Activated CD4-positive, alpha-beta memory T cell treated with anti-CD3 and anti-CD28 coated beads, Interleukin-2, amount 10 ng/mL, durations not matched to agents 7 days and 5 days (primary cell): Measurements from ENCODE around the gene CACNA1C. TPM values are rescaled to one million over a fixed set of nuclear protein-coding genes. Genes with fewer than 3 reads are reported as not detected.
A peak's percentile ranks its signal among the peaks of the same experiment; 100 is the strongest.
"Not testable (repeated sequence)": the region's sequence is repeated elsewhere in the genome, so short reads cannot be mapped to it uniquely, and the experiment has no call there.

Source experiments
- CTCF ChIA-PET: fragments of 350-600 bp; sonication (Branson Sonifier 250); formaldehyde crosslinking; loops from one replicate; lab custom pipeline; 2021; ENCODE audit warnings: antibody characterized with exemption, inconsistent platforms; lab: Charles Lee
- POLR2A ChIA-PET: fragments of 350-600 bp; sonication (Branson Sonifier 250); formaldehyde crosslinking; loops from one replicate; lab custom pipeline; 2021; ENCODE audit warnings: antibody characterized with exemption; lab: Charles Lee
- DNase-seq: peaks from one replicate; pipeline ENCODE4 v3.0.0-alpha.2; 2020
- H3K27ac Mint-ChIP-seq: one replicate; pipeline ENCODE4 v1.8.0; 2021; ENCODE audit warnings: mild to moderate bottlenecking, mixed read lengths
- H3K27me3 Mint-ChIP-seq: one replicate; pipeline ENCODE4 v1.8.0; 2021; ENCODE audit warnings: mixed read lengths
- H3K36me3 Mint-ChIP-seq: one replicate; pipeline ENCODE4 v1.8.0; 2021; ENCODE audit warnings: low read depth, mixed read lengths
- H3K4me1 Mint-ChIP-seq: one replicate; pipeline ENCODE4 v1.8.0; 2021; ENCODE audit warnings: mixed read lengths
- H3K4me3 Mint-ChIP-seq: one replicate; pipeline ENCODE4 v1.8.0; 2021; ENCODE audit warnings: mild to moderate bottlenecking, mixed read lengths
- H3K9me3 Mint-ChIP-seq: one replicate; pipeline ENCODE4 v1.8.0; 2021; ENCODE audit warnings: mixed read lengths
- total RNA-seq, 2 experiments: library from RNA; stranded (reverse); gene quantifications; one replicate each; pipeline ENCODE4 v1.2.3, GENCODE V29; 2021

The CACNA1C gene
- total RNA-seq, 2 experiments from 2014 or later, result 0.30 TPM

DNA sequence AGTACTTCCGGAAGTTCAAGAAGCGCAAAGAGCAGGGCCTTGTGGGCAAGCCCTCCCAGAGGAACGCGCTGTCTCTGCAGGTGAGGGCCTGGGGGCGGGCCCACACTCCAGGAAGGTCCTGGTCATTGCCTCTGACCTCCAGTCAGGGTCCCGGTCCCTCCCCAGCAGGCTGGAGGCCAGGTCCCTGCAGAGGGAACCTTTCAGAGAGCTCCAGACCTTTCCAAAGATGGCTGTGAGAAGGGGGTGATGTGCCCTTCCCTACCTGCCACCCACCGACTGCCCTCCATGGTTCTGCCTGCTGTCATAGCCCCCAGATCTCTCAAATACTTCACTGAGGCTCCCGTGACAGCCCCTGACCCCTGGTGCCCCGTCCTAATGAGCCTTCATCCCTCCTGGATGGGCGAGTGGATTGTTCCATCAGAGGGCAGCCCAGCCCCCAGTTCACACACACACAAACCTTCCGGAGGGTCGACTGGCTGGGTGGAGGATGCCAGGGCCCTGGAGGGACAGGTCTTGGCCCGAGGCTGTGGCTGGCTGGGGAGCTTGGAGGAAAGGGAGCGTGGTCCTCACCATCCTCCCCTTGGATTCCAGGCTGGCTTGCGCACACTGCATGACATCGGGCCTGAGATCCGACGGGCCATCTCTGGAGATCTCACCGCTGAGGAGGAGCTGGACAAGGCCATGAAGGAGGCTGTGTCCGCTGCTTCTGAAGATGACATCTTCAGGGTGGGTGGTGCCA lies 624.5 kb downstream of the CACNA1C start:
- H3K27me3 Mint-ChIP-seq, result no peaks in the 10 kb centered on the region
- peak; percentile 11 for DNase-seq
- H3K36me3 Mint-ChIP-seq, result no peaks in the 10 kb centered on the region
- ChIA-PET POLR2A (no interaction called here), CTCF (interaction anchor here (1.4 kb wide), 1 partner anchor 14 kb away, joined by 3 read pairs; no protein-coding TSS in a partner anchor)
- no peak overlapping the region for H3K4me3 Mint-ChIP-seq
- H3K9me3 Mint-ChIP-seq, result no peaks in the 10 kb centered on the region
- H3K4me1 Mint-ChIP-seq, result no peaks in the 10 kb centered on the region
- H3K27ac Mint-ChIP-seq, result no peak overlapping the region

GRCh38 chr12:2678426-2678825 lies 625.6 kb downstream of the CACNA1C start:
- ChIA-PET CTCF (interaction anchor here (1.1 to 1.4 kb wide), 2 partner anchors 13 to 128 kb away, joined by 3 read pairs; no protein-coding TSS in a partner anchor), POLR2A (no interaction called here)
- Mint-ChIP-seq H3K27me3 (no peaks in the 10 kb centered on the region), H3K4me1 (peaks cover 8% of the 10 kb centered on the region), H3K27ac (no peak overlapping the region), H3K36me3 (peaks cover 2% of the 10 kb centered on the region), H3K9me3 (peaks cover 2% of the 10 kb centered on the region), H3K4me3 (no peak overlapping the region)
- DNase-seq, result peak; percentile 5

DNA sequence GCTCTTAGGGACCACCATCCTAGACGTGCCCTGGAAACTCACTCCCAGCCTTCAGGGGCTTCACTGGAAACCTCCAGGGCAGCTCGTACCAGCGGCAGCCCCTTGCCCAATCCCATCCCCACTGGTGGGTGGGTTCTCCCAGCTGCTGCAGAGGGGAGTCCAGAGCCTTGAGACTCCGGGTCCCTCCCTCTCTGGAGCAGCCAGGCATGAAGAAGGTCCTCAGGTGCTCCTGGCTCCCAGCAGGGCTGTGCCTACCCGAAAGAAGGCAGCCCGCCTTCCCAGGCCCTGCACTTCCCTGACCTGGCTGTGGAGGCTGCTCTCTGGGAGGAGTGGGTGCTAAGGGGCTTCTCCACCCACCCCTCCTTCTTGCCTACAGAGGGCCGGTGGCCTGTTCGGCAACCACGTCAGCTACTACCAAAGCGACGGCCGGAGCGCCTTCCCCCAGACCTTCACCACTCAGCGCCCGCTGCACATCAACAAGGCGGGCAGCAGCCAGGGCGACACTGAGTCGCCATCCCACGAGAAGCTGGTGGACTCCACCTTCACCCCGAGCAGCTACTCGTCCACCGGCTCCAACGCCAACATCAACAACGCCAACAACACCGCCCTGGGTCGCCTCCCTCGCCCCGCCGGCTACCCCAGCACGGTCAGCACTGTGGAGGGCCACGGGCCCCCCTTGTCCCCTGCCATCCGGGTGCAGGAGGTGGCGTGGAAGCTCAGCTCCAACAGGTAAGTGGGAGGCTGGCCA lies 626.5 kb downstream of the CACNA1C start:
- peaks cover 2% of the 10 kb centered on the region for H3K9me3 Mint-ChIP-seq
- ChIA-PET POLR2A (no interaction called here), CTCF (interaction anchor here (1.1 kb wide), 1 partner anchor 127 kb away, joined by 3 read pairs; no protein-coding TSS in a partner anchor)
- H3K4me3 Mint-ChIP-seq, result no peak overlapping the region
- peaks cover 2% of the 10 kb centered on the region for H3K36me3 Mint-ChIP-seq
- no peak overlapping the region for H3K27ac Mint-ChIP-seq
- no peaks in the 10 kb centered on the region for H3K27me3 Mint-ChIP-seq
- peak; percentile 5 for DNase-seq
- peaks cover 11% of the 10 kb centered on the region for H3K4me1 Mint-ChIP-seq

- Mint-ChIP-seq H3K27ac (no peak overlapping the region), H3K9me3 (peaks cover 2% of the 10 kb centered on the region), H3K36me3 (peaks cover 2% of the 10 kb centered on the region), H3K4me3 (no peak overlapping the region), H3K4me1 (peaks cover 11% of the 10 kb centered on the region), H3K27me3 (no peaks in the 10 kb centered on the region)
- ChIA-PET POLR2A (no interaction called here), CTCF (interaction anchor here (5.3 kb wide), 1 partner anchor 104 kb away, joined by 54 read pairs; no protein-coding TSS in a partner anchor)
- DNase-seq, result no peak
These were observed 627.3 kb downstream of the CACNA1C start for GRCh38 chr12:2679816-2680675.

DNA sequence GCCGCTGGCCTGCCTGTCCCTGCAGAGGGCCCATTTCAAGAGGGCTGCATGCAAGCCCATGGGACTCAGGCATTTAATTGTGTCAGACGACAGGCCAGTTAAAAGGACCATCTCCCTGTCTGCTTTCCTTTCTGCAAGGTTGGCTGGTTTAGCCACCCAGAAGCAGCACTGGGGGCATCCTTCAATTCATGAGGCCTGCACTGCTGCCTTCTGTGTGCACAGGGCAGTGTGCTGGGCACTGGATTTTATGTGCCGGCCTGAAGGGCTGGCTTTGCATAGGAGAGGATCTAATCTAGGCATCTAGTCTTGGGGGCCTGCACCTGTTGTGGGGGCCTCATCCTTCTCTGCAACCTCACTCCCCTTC lies 627.9 kb downstream of the CACNA1C start:
- H3K36me3 Mint-ChIP-seq, result peaks cover 2% of the 10 kb centered on the region
- H3K4me1 Mint-ChIP-seq, result peaks cover 11% of the 10 kb centered on the region
- H3K9me3 Mint-ChIP-seq, result peaks cover 2% of the 10 kb centered on the region
- no peak overlapping the region for H3K4me3 Mint-ChIP-seq
- ChIA-PET CTCF (interaction anchor here (5.3 kb wide), 1 partner anchor 104 kb away, joined by 54 read pairs; no protein-coding TSS in a partner anchor), POLR2A (interaction anchor here (2.8 kb wide), 1 partner anchor 11 kb away, joined by 20 read pairs; no protein-coding TSS in a partner anchor)
- DNase-seq, result no peak
- no peak overlapping the region for H3K27ac Mint-ChIP-seq
- H3K27me3 Mint-ChIP-seq, result no peaks in the 10 kb centered on the region

- H3K27ac Mint-ChIP-seq, result no peak overlapping the region
- H3K4me1 Mint-ChIP-seq, result peaks cover 11% of the 10 kb centered on the region
- H3K9me3 Mint-ChIP-seq, result peaks cover 2% of the 10 kb centered on the region
- no peaks in the 10 kb centered on the region for H3K27me3 Mint-ChIP-seq
- ChIA-PET CTCF (interaction anchor here (1.0 to 5.3 kb wide), 3 partner anchors 8 to 103 kb away, joined by 3 to 54 read pairs (median 6); no protein-coding TSS in a partner anchor), POLR2A (interaction anchor here (2.8 kb wide), 1 partner anchor 10 kb away, joined by 20 read pairs; no protein-coding TSS in a partner anchor)
- no peak overlapping the region for H3K4me3 Mint-ChIP-seq
- DNase-seq, result peak; percentile 15
- H3K36me3 Mint-ChIP-seq, result peaks cover 2% of the 10 kb centered on the region
These were observed 628.8 kb downstream of the CACNA1C start for GRCh38 chr12:2681450-2682205.

GRCh38 chr12:2682296-2683251 lies 629.8 kb downstream of the CACNA1C start:
- Mint-ChIP-seq H3K9me3 (peaks cover 2% of the 10 kb centered on the region), H3K36me3 (peaks cover 2% of the 10 kb centered on the region), H3K4me3 (peak overlapping the region; percentile 49), H3K27me3 (no peaks in the 10 kb centered on the region), H3K27ac (peak overlapping the region; percentile 70), H3K4me1 (peaks cover 11% of the 10 kb centered on the region)
- peak; percentile 61 for DNase-seq
- ChIA-PET POLR2A (interaction anchor here (0.6 to 2.8 kb wide), 5 partner anchors 9 to 130 kb away, joined by 3 to 20 read pairs (median 4); partner anchors contain the start of gene ITFG2), CTCF (interaction anchor here (0.6 to 5.3 kb wide), 17 partner anchors 8 to 686 kb away, joined by 3 to 54 read pairs (median 4); partner anchors contain the start of gene FKBP4)

DNA sequence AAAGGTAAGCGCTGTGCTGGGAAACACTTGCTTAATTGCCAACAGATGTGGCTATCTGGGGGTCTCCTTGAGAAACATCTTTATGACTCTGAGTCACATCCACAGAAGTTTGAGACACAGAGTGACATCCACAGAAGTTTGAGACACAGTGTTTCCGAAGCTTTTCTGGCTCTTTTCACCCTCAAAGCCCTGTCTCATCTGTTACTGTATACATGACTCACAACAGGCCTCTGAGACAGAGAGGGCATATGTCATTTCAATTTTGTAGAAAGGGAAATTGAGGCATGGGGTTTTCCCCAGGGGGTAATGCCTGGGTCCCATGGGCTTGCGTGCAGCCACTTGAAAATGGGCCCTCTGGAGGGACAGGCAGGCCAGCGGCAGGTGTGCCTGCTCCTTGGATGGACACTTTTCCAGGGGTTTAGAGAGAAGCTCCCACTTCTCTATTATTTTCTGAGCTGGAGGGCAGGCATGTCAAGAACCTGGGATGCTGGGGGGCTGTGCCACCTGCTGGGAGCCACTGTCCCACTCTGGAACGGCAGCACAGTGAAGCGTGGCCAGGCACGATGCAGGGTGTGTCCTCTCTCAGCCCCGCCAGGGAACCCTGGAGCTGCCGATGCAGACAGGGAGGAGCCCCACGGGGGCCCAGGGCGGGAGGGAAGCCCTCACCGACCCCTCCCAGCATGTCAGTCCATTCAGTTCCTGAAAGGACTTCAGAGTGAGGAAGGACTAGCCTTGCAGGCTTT lies 630.7 kb downstream of the CACNA1C start:
- DNase-seq, result peak; percentile 17
- Mint-ChIP-seq H3K4me3 (no peak overlapping the region), H3K9me3 (peaks cover 2% of the 10 kb centered on the region), H3K4me1 (peaks cover 11% of the 10 kb centered on the region), H3K36me3 (peaks cover 2% of the 10 kb centered on the region), H3K27ac (no peak overlapping the region), H3K27me3 (no peaks in the 10 kb centered on the region)
- POLR2A ChIA-PET, result interaction anchor here (0.6 to 2.8 kb wide), 5 partner anchors 8 to 129 kb away, joined by 3 to 20 read pairs (median 4); partner anchors contain the start of gene ITFG2
- CTCF ChIA-PET, result interaction anchor here (0.6 to 5.3 kb wide), 11 partner anchors 8 to 426 kb away, joined by 3 to 54 read pairs (median 6); partner anchors contain the start of gene FKBP4

DNA sequence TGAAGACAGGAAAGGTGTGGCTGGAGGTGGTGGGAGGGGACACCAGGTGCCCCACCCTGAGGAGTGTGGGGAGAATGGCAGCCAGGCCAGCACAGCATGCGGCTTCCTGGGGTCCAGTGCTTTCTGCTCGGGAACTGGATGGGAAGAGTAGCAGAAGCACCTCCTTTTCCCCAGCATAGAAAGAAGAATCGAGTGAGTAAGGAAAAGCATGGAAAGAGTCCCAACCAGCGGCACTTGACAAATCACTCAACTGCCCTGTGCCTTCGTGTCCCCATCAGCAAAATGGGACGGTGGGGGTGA lies 631.2 kb downstream of the CACNA1C start:
- not testable (repeated sequence) for H3K36me3 Mint-ChIP-seq, H3K9me3 Mint-ChIP-seq, H3K4me3 Mint-ChIP-seq, DNase-seq, H3K27me3 Mint-ChIP-seq, H3K27ac Mint-ChIP-seq
- ChIA-PET CTCF (interaction anchor here (1.3 to 5.3 kb wide), 3 partner anchors 101 to 136 kb away, joined by 3 to 54 read pairs (median 11); partner anchors contain the start of gene FKBP4), POLR2A (interaction anchor here (1.6 kb wide), 1 partner anchor 114 kb away, joined by 4 read pairs; no protein-coding TSS in a partner anchor)
- H3K4me1 Mint-ChIP-seq, result peaks cover 11% of the 10 kb centered on the region

GRCh38 chr12:2685620-2686279 lies 633.0 kb downstream of the CACNA1C start:
- H3K9me3 Mint-ChIP-seq, POLR2A ChIA-PET, H3K27ac Mint-ChIP-seq, H3K4me3 Mint-ChIP-seq, H3K36me3 Mint-ChIP-seq, H3K27me3 Mint-ChIP-seq: not testable (repeated sequence)
- CTCF ChIA-PET, result interaction anchor here (1.2 to 5.3 kb wide), 2 partner anchors 99 kb away, joined by 3 to 54 read pairs; no protein-coding TSS in a partner anchor
- peak; percentile 13 for DNase-seq
- peaks cover 19% of the 10 kb centered on the region for H3K4me1 Mint-ChIP-seq
